Upper lobe of left lung (tissue), 6 donors: ENCODE measurements around the gene RNF5. TPM values are rescaled to one million over a fixed set of nuclear protein-coding genes. Genes with fewer than 3 reads are reported as not detected.
A peak's percentile ranks its signal among the peaks of the same experiment; 100 is the strongest.
"Not testable (repeated sequence)": the region's sequence is repeated elsewhere in the genome, so short reads cannot be mapped to it uniquely, and the experiment has no call there.

Source experiments
- ATAC-seq, 2 donors: fragments of 200-7000 bp; cut with Tn5 transposase; one replicate each; pipeline ENCODE4 v1.9.1; 2022; ENCODE audit warnings: mild to moderate bottlenecking in 2 of 2, moderate library complexity in 2 of 2; ENCODE audit not compliant: low FRiP score in 2 of 2
- DNase-seq, 2 donors: peaks; one replicate each; pipeline ENCODE4 v3.0.0-alpha.2; 2019 to 2020
- H3K27ac ChIP-seq, 4 donors: fragments of 200-600 bp; sonication (generic); one replicate each; pipeline ENCODE4 v1.5.1; 2016 to 2019
- H3K27me3 ChIP-seq, 4 donors: fragments of 200-600 bp; sonication (generic); one replicate each; pipeline ENCODE4 v1.5.1; 2017 to 2019
- H3K36me3 ChIP-seq, 4 donors: fragments of 200-600 bp; sonication (generic); one replicate each; pipeline ENCODE4 v1.5.1; 2016 to 2019
- H3K4me1 ChIP-seq, 4 donors: fragments of 200-600 bp; sonication (generic); one replicate each; pipeline ENCODE4 v1.5.1; 2018 to 2019
- H3K4me3 ChIP-seq, 4 donors: fragments of 200-600 bp; sonication (generic); one replicate each; pipeline ENCODE4 v1.5.1; 2017 to 2019; ENCODE audit warnings: mild to moderate bottlenecking in 2 of 4, moderate library complexity in 1 of 4
- H3K9me3 ChIP-seq, 4 donors: fragments of 200-600 bp; sonication (generic); one replicate each; pipeline ENCODE4 v1.5.1; 2018 to 2019
- CTCF ChIP-seq, 6 experiments: fragments of 450-650 bp in 4 of 6; fragments of 200-600 bp in 2 of 6; sonication (generic) in 2 of 6; IDR thresholded peaks; one replicate each; pipeline ENCODE4 v1.5.1; 2016 to 2019; ENCODE audit warnings: antibody characterized with exemption in 6 of 6
- EP300 ChIP-seq, 4 donors: sonication (generic); formaldehyde crosslinking; IDR thresholded peaks; one replicate each; pipeline ENCODE4 v1.5.1; 2017; ENCODE audit warnings: antibody characterized with exemption in 4 of 4, control low read depth in 2 of 4
- POLR2A ChIP-seq, 4 donors: fragments of 450-650 bp; IDR thresholded peaks; one replicate each; pipeline ENCODE4 v1.5.1; 2016 to 2017; ENCODE audit warnings: antibody characterized with exemption in 4 of 4, mild to moderate bottlenecking in 2 of 4
- POLR2AphosphoS5 ChIP-seq, 2 donors: sonication (generic); formaldehyde crosslinking; IDR thresholded peaks; one replicate each; pipeline ENCODE4 v1.5.1; 2017; ENCODE audit warnings: antibody characterized with exemption in 2 of 2
- WGBS, 2 donors: methylation state at CpG; one replicate each; pipeline ENCODE4 v1.1.5; 2017 to 2018; 5-methylcytosine and 5-hydroxymethylcytosine counted together
- total RNA-seq, 6 donors: library from RNA; depleted of rRNA in 4 of 6; stranded (reverse); fragments of >200 nt in 4 of 6; gene quantifications; one replicate each; pipeline versions ENCODE4 v1.1.0 to v1.2.1, GENCODE V29; 2016 to 2021
- donor health status: DM: no; HTN: no; CAD: no; lungs with moderate emphysema.
- donor health status: DM: no; HTN: yes; CAD: no; lungs with severe emphysema.

Gene RNF5
- total RNA-seq, 6 donors from 2014 or later = 23.0 to 73.6 (median 59.1) TPM

GRCh38 chr6:32183030-32183429 is 4.8 kb downstream of the RNF5 start:
- H3K27ac ChIP-seq = peak overlapping the region; percentile 72 to 98 (median 95)
- H3K27me3 ChIP-seq = no peaks in the 10 kb centered on the region
- DNase-seq (no peak), ATAC-seq (no peak)
- 76 to 85% methylated on average over 3 of the region's 3 CpGs for WGBS, 2 donors
- H3K4me3 ChIP-seq = peak overlapping the region in 3 of 4 donors; percentile 7 to 41 (median 20)
- no peaks in the 10 kb centered on the region for H3K9me3 ChIP-seq
- H3K36me3 ChIP-seq = peaks cover 7 to 56% (median 34%) of the 10 kb centered on the region in 4 donors
- TF ChIP-seq POLR2AphosphoS5 (IDR thresholded peaks at IDR 0.05) (no peak), POLR2A (IDR thresholded peaks at IDR 0.05) (no peak), CTCF (IDR thresholded peaks at IDR 0.05) (no peak), EP300 (IDR thresholded peaks at IDR 0.05) (no peak)
- H3K4me1 ChIP-seq = peaks cover 48 to 67% (median 59%) of the 10 kb centered on the region in 4 donors

DNA sequence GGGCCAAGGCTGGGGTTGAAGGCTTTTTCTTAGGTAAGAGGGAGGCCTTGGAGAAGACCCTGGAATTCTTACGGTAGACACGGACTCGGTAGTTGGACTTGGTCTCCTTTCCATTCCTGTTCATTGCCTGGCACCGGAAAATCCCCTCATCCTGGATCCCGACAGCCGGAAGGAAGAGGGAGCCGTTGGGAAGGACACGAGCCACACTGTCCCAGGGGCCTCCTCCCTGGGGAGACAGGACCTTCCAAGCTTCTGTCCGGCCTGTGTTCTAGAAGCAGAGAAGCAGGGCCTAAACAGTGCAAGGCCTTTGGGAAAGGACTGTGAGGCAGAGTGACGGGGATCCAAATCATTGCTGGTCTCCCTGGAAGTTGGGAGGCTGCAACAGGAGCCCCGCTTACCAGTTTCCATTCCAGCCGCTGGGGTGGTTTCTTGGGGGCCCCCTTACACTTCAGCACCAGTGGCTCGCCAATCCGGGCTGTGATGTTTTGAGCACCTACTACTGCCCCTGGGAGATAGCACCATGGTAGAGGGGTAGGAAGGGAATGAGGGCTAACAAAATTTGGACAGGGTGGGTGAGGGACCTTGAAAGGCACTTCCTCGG is 5.4 kb downstream of the RNF5 start:
- Histone ChIP-seq H3K36me3 (peaks cover 7 to 56% (median 36%) of the 10 kb centered on the region in 4 donors), H3K27me3 (no peaks in the 10 kb centered on the region), H3K4me3 (peak overlapping the region in 3 of 4 donors; percentile 7 to 41 (median 20)), H3K4me1 (peaks cover 53 to 72% (median 64%) of the 10 kb centered on the region in 4 donors), H3K27ac (peak overlapping the region; percentile 72 to 98 (median 95)), H3K9me3 (no peaks in the 10 kb centered on the region)
- ATAC-seq = no peak
- WGBS, 2 donors = 73 to 80% methylated on average over 12 to 15 of the region's 15 CpGs
- no peak for DNase-seq
- no peak for TF ChIP-seq POLR2A (IDR thresholded peaks at IDR 0.05)
- TF ChIP-seq EP300 (IDR thresholded peaks at IDR 0.05) = no peak
- TF ChIP-seq POLR2AphosphoS5 (IDR thresholded peaks at IDR 0.05) = no peak
- TF ChIP-seq CTCF (IDR thresholded peaks at IDR 0.05) = no peak

- H3K4me1 ChIP-seq = peaks cover 56 to 73% (median 65%) of the 10 kb centered on the region in 4 donors
- 58 to 61% methylated on average over 5 to 6 of the region's 6 CpGs for WGBS, 2 donors
- H3K27me3 ChIP-seq = no peaks in the 10 kb centered on the region
- DNase-seq = no peak
- H3K4me3 ChIP-seq = peak within 1 kb of the TSS in 3 of 4 donors; percentile 7 to 41 (median 20)
- H3K9me3 ChIP-seq = no peaks in the 10 kb centered on the region
- peak in 1 of 4 donors; percentile 62 for TF ChIP-seq POLR2A (IDR thresholded peaks at IDR 0.05)
- no peak for TF ChIP-seq EP300 (IDR thresholded peaks at IDR 0.05)
- peak in 1 of 2 donors; percentile 34 for TF ChIP-seq POLR2AphosphoS5 (IDR thresholded peaks at IDR 0.05)
- no peak for TF ChIP-seq CTCF (IDR thresholded peaks at IDR 0.05)
- peaks cover 7 to 56% (median 36%) of the 10 kb centered on the region in 4 donors for H3K36me3 ChIP-seq
- peak in 1 of 2 donors; percentile 1 for ATAC-seq
- H3K27ac ChIP-seq = peak within 1 kb of the TSS; percentile 72 to 98 (median 95)
Measured at GRCh38 chr6:32184084-32184640, 6.0 kb downstream of the RNF5 start, which contains the start of gene AGER. Gene AGER (minus strand): TSS chr6:32184253. CDS start chr6:32184222, 31 bp downstream.

DNA sequence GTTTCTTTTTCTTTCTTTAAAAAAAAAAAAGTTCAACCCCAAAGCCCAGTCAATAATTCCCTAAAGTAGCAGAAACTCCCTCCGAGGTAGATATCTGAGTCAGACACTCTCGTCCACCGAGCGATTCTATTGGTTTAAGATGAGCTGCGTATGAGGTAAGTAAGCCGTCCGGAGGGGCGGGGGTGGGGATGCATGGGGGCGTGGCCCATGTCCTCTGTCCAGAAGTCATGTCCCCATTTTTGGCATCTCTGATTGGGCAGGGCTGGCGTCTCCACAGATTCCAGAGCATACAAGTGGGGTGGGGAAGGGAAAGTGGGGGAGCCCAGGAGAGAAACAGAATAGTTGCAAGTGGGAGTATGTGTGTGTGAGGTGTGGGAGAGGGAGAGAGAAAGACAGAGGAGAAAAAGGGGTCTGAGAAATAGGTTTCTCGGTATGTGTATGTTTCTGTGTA is 7.5 kb downstream of the RNF5 start:
- not testable (repeated sequence) for H3K27me3 ChIP-seq, H3K9me3 ChIP-seq, H3K4me3 ChIP-seq
- ATAC-seq (peak; percentile 81 to 84), DNase-seq (peak; percentile 91)
- TF ChIP-seq POLR2AphosphoS5 (IDR thresholded peaks at IDR 0.05) (peak in 1 of 2 donors; percentile 26), POLR2A (IDR thresholded peaks at IDR 0.05) (peak in 1 of 4 donors; percentile 36)
- 39 to 48% methylated on average over 11 of the region's 11 CpGs for WGBS, 2 donors
- peak overlapping the region; percentile 77 to 98 (median 95) for H3K27ac ChIP-seq
- peaks cover 49 to 67% (median 62%) of the 10 kb centered on the region in 4 donors for H3K4me1 ChIP-seq
- H3K36me3 ChIP-seq = peaks cover 6 to 46% (median 31%) of the 10 kb centered on the region in 4 donors

DNA sequence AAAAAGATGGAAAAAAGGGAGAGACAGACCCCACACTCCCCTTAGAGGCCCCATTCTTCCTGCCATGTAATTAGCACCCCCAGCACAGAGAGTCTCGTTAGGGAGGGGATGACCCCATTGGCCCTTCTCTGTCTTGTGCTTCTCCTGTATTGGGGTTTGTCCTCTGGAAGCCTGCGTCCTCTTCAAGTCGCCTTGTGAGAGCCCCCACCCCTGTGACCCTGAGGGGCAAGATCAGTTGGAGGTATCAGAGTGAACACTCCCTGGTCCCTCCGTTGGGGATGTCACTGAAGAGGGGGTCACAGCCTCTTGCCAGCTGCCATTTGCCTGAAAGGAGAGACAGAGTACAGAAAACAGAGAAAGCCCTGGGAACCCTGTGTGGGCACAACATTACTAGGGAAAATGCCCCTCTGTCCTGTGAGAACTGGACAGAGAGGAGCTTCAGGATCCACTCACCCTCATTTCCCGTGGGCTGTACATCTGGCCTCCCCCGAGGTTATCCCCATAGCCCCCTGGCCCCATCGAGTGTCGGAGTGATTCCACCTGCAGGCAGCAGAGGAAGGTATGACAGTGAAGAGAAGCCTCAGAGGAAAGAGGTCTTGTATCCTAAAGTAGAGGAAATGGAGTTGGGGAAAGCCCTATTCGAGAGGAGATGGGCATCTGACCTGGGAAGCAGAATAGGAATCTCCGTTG is 8.1 kb downstream of the RNF5 start:
- not testable (repeated sequence) for ATAC-seq, H3K4me3 ChIP-seq, H3K9me3 ChIP-seq, H3K27me3 ChIP-seq, DNase-seq
- H3K4me1 ChIP-seq = peaks cover 55 to 73% (median 67%) of the 10 kb centered on the region in 4 donors
- 67 to 70% methylated on average over 10 of the region's 10 CpGs for WGBS, 2 donors
- H3K36me3 ChIP-seq = peaks cover under 1 to 40% (median 25%) of the 10 kb centered on the region in 4 donors
- H3K27ac ChIP-seq = peak overlapping the region; percentile 77 to 98 (median 95)
